Activated CD4-positive, alpha-beta T cell treated with anti-CD3 and anti-CD28 coated beads, Interleukin-10, Interleukin-2, amounts not matched to agents 100 ng/mL and 50 ng/mL, durations not matched to agents 16 hours and 8 hours (primary cell): ENCODE results near the gene IFT57.
"Not testable (repeated sequence)": the region's sequence is repeated elsewhere in the genome, so short reads cannot be mapped to it uniquely, and the experiment has no call there.

ENCODE experiments used
- DNase-seq: peaks from one replicate; pipeline ENCODE4 v3.0.0-alpha.2; 2020

The IFT57 gene

DNA sequence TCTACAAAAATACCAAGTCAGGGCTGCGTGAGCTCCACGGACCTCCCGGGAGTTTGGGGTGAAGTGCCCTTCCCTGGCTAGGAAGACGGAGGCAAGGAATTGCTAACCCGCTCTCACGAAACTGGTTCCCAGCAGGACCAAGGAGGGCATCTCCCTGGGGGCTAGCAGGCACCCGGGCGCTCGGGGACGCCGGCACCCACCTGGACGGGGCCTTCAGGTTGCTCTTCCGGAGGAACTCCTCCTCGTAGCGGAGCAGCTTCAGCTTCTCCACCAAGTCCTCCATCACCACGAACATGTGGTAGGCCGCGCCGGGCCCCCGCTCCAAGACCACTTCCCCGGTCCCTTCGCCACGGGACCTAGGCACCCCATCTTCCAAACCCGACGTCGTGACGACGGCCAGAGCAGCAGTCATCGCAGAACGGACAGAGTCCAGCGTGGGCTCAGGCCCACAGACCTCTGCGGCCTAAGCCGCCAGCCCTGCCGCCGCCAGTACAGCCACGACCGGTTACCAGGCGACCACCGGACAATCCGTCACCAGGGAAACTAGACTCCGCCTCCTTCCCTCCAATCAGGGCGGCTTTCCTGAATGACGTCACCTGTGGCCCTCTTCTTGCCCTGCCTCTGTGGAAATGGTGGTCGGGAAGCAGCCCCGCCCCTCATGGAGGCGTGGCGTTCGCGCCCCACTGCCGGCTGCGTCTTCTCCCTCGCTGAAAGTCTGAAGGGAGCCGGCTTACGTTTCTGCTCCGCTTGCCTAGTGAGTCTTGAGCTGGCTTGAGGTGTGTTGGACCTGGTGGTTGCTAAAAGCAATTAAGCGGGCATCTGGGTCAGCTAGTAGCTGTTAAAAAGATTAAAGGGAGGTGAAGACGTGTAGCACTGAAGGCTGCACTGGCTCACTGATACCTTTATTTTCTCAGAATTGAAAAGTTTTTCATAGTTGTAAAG is at the start of gene IFT57:
TSS of gene IFT57 (minus strand) at position 514 of the 942 bp plus-strand sequence. CDS start at position 412, 102 bp downstream.
- peak; percentile 98 for DNase-seq

DNA sequence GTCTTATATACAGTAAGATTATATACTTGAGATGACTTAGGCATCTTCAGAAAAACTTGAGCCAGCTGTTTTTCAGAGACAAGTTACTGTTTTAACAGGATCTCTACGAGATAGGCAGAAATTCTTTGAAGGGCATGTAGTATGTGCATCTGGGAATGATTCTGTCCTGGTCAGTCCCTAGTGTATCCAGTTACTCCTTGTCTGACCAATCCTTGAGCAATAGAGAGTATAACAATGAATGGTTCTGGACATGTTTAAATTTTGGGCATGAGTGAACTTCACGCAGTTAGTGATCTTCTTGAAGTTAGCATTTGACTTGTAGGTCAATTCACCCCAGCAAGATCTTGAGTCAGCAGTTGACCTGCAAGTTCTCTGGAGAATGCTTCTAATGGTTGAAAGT is 49.4 kb upstream of the IFT57 start:
- DNase-seq, result no peak

GRCh38 chr3:108268235-108268634 is 46.0 kb upstream of the IFT57 start:
- DNase-seq, result not testable (repeated sequence)

DNA sequence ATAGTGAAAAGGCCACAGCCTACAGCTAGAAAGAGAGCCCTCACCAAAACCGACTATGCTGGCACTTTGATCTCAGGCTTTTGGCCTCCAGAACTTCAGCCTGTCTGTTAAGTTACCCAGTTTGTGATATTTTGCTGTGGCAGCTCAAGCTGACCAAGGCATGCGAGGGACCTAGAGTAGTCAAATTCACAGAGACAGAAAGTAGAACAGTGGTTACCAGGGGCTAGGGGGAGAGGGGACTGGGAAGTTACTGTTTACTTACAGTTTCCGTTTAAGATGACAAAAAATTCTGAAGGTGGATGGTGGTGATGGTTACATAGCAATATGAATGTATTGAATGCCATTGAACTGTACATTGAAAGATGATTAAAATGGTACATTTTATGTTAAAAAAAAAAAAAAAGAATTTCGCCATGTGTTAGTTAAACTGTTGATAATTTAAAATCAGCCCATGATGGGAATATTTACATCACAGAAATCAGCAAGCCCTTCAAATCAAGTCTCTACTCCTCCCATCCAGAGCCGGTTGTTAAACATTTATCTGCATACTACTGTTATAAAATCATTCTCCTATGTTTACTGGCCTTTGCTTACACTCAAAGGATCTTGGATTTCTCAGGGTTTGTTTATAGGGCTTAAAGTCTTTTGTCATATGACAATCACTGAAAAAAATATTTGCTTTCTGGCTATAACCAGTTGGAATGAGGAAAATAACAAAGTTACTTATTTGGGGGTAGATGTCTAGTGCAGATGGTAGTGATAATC is 42.5 kb upstream of the IFT57 start:
- DNase-seq, result not testable (repeated sequence)

DNA sequence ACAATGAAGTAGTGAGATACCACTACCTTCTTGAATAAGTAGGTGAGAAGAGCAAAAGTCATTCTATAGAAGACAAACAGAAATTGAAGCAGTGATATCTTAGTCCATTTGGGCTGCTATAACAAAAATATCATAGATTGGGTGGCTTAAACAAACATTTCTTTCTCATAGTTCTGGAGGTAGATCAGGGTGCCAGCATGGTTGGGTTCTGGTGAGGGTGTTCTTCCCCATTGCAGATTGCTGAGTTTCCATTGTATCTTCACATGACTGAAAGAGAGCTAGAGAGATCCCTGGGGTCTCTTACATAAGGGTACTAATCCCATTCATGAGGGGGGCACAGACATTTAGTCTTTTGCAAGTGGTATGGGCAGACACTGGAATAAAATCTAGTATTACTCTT is 32.9 kb upstream of the IFT57 start:
- no peak for DNase-seq

DNA sequence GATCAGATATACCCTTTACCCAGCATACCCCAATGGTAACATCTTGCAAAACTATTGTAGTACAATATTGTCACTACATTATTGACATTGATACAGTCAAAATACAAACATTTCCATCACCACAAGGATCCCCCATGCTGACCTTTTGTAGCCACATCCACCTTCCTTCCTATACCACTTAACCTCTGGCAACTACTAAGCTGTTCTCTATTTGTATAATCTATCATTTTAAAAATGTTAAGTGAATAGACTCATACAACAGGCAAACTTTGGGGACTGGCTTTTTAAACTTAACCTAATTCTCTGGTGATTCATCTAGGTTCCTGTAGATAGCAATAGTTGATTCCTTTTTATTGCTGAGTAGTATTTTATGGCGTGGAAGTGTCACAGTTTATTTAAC is 29.6 kb upstream of the IFT57 start:
- DNase-seq, result no peak

GRCh38 chr3:108251265-108251664 is 29.0 kb upstream of the IFT57 start:
- DNase-seq, result no peak

GRCh38 chr3:108250626-108251025 is 28.4 kb upstream of the IFT57 start:
- DNase-seq, result no peak

GRCh38 chr3:108243243-108243642 is 21.0 kb upstream of the IFT57 start:
- DNase-seq, result no peak

DNA sequence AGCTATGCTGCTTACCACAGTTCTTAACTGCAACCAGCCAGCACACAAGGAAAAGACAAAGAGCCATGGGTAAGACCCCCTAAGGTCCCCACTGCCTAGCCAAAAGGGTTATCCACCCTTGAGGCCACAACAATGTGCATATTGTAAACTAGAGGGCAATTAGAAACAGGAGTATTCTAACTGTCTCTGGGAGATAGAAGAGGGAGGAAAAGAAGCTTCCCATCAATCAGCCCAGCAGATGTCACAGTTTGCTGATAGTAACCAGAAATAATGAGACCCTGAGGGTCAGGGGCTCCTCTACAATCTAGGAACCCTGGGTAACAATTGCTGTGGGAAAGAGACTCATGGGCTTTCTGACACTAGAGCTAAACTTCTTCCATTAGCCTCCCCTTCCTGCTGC is 20.6 kb upstream of the IFT57 start:
- DNase-seq, result no peak

- DNase-seq, result no peak
Measured at GRCh38 chr3:108241721-108242120, 19.5 kb upstream of the IFT57 start.

GRCh38 chr3:108241146-108241545 is 18.9 kb upstream of the IFT57 start:
- DNase-seq, result no peak

DNA sequence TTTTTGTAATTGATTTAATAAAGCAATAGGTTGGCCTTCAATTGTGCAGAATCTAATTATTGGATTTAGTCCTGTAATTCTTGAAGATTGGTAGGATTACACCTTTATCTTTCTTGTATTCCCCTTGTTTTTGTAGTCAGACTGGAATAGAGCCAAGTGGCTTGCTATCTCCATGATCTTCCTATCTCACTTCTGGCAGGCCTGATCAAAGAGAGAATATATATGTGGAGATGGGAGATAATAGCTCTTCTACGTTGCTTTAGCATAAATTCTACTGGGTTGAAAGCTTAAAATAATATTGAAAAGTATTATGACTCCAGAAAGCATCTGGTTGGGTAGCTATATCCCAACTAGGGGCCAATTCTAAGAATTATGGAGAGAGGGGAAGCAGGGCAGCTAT is 16.9 kb upstream of the IFT57 start:
- no peak for DNase-seq

DNA sequence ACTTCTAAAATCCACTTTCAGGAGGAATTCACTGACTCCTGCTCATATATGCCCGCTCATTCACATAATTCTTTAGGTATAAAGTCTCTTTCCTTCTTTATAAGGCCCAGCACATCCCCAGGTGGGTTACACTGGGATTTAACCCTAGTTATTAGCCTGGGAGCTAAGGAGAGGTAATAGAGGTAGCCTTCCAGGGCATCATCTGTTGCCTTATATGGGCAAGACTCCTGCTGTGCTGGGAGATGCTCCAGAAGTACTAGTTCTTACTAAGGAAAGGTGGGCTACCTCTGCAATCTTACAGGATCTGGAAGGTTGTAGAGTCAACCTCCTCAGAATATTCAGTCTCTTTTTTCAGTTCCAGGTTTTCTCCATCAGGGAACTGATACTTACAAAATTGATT is 13.1 kb upstream of the IFT57 start:
- DNase-seq, result no peak

- no peak for DNase-seq
Measured at GRCh38 chr3:108234387-108234957, 12.2 kb upstream of the IFT57 start.

DNA sequence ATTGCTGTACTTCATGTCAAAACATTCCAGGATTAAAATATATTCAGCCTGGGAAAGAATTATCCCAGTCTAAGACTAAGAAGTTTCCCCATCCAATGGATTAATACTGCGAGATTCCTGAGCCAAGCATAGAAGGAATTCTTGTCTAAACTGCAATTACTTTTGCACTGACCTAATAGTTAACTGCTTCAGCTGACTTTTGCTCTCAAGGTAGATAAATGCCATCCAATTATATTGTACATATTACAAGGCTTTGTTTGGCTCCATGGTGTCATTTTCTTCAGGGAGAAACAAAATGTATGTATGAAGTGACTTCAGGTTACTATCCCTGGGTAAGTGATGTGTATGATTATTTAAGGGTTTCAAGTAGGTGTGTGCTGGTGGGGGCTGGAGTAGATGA is 6.1 kb upstream of the IFT57 start:
- DNase-seq, result no peak

GRCh38 chr3:108227131-108227530 is 4.9 kb upstream of the IFT57 start:
- DNase-seq, result no peak

GRCh38 chr3:108225221-108225620 is 3.0 kb upstream of the IFT57 start:
- no peak for DNase-seq

DNA sequence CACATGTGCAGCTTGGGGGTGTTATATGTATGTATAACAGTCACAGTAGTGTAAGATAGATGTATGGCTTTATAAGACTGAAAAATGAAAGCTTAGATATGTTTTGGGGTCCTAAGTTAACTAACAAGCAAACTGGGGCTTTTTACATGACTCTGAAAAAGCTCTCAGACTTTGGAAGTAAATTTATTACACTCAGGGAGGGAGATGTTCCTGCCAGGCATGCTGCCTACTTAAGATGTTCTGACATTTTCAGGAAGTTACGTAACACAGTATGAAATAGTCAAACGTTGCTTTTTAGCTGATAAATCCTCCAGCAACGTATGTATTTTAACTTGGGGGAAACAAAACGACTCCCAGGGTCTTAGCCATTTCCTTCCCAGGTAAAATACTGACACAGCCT is 1.7 kb upstream of the IFT57 start:
- peak; percentile 35 for DNase-seq

- DNase-seq, result peak; percentile 17
Measured at GRCh38 chr3:108222853-108223565, 785 bp upstream of the IFT57 start.

- DNase-seq, result no peak
Measured at GRCh38 chr3:108221393-108221792, 831 bp downstream of the IFT57 start.

DNA sequence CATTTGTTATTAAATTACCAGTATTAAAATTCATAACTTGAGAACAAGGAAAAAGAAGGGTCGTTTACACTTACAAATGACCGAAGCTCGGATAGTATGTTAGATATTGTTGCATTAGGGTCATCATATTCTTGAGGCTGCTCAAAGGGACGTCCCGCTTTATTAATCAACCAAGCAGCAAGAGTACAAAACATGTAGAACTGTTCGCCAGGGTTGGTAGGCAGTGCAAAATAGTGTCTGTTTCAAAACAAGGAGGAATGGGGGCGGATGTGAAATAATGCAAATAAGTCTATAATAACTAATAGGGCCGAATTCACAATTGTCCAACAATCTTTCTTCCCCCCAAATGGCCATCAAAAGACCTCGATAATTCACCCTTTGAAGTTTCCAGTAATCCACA is 2.9 kb downstream of the IFT57 start:
- DNase-seq, result no peak

GRCh38 chr3:108218811-108219210 is 3.4 kb downstream of the IFT57 start:
- no peak for DNase-seq
